ENCODE data around the gene CCDC33. TPM values are rescaled to one million over a fixed set of nuclear protein-coding genes. Genes with fewer than 3 reads are reported as not detected.

Gene CCDC33
- total and polyA plus RNA-seq, 10 donors = 0.08 TPM; not detected in 9

DNA sequence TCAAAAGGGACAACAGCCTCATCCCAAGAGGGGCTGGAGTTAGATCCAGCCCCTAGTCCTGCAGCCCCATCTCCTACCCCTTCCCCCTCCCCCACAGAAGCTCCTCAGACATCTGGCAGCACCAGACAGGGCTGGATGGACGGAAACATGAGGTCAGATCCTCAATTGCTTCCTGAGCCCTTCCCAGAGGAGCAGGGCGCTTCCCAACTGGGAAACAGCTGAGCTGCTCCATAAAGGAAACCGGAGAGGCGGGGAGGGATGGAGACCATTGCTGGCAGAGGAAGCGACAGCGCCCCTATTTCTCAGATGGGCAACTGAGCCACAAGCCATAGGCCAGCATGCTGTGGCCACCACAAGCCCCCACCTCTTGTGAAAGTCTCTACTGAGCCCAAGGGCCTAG is 149.6 kb downstream of the CCDC33 start:
- WGBS, 5 donors = 74 to 80% (median 77%) methylated on average over 6 of the region's 6 CpGs
- intact Hi-C loops (cut with DNase I; ENCODE audit: low total_unique reads) = no loop called here
- TF ChIP-seq, protein P1, sequence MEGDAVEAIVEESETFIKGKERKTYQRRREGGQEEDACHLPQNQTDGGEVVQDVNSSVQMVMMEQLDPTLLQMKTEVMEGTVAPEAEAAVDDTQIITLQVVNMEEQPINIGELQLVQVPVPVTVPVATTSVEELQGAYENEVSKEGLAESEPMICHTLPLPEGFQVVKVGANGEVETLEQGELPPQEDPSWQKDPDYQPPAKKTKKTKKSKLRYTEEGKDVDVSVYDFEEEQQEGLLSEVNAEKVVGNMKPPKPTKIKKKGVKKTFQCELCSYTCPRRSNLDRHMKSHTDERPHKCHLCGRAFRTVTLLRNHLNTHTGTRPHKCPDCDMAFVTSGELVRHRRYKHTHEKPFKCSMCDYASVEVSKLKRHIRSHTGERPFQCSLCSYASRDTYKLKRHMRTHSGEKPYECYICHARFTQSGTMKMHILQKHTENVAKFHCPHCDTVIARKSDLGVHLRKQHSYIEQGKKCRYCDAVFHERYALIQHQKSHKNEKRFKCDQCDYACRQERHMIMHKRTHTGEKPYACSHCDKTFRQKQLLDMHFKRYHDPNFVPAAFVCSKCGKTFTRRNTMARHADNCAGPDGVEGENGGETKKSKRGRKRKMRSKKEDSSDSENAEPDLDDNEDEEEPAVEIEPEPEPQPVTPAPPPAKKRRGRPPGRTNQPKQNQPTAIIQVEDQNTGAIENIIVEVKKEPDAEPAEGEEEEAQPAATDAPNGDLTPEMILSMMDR (IDR thresholded peaks at IDR 0.05 in 8 of 11, conservative IDR thresholded peaks at IDR 0.05 in 3 of 11) = no peak
- TF ChIP-seq POLR2AphosphoS5 (IDR thresholded peaks at IDR 0.05) (peak in 1 of 3 donors; percentile 71), POLR2A (IDR thresholded peaks at IDR 0.05) (no peak)
- no peaks in the 10 kb centered on the region for H3K9me3 ChIP-seq
- no peak overlapping the region for H3K4me3 ChIP-seq
- peak overlapping the region; percentile 77 to 92 (median 85) for H3K27ac ChIP-seq
- DNase-seq = peak; percentile 84
- no peaks in the 10 kb centered on the region for H3K27me3 ChIP-seq (replicated peaks in 1 of 7)
- H3K36me3 ChIP-seq = no peaks in the 10 kb centered on the region
- H3K4me1 ChIP-seq = peaks cover 50 to 92% (median 71%) of the 10 kb centered on the region in 6 donors

Other genes with a start within 250 kb of the CCDC33 start
- 10 to 100 TPM in 3 of 7 donors, 1 to 10 TPM in 4; 9.0 to 15.2 (median 9.6) TPM for gene STOML1, start 244.0 kb upstream of the CCDC33 start, total RNA-seq
- 10 to 100 TPM in 2 of 3 donors, 1 to 10 TPM in 1; 8.2 to 12.4 (median 10.4) TPM for gene STOML1, start 244.0 kb upstream of the CCDC33 start, polyA plus RNA-seq
- 100 to 1,000 TPM in 2 of 7 donors, 10 to 100 TPM in 5; 79.5 to 127 (median 88.4) TPM for gene PML, start 241.6 kb upstream of the CCDC33 start, total RNA-seq
- gene PML, start 241.6 kb upstream of the CCDC33 start, polyA plus RNA-seq = 10 to 100 TPM; 17.5 to 34.6 (median 26.1) TPM
- under 1 TPM in 2 of 7 donors, not detected in 5; 0.35 to 0.61 TPM for gene GOLGA6A, start 153.8 kb upstream of the CCDC33 start, total RNA-seq
- under 1 TPM in 1 of 3 donors, not detected in 2; 0.03 TPM for gene GOLGA6A, start 153.8 kb upstream of the CCDC33 start, polyA plus RNA-seq
- 1 to 10 TPM in 5 of 7 donors, under 1 TPM in 2; 0.51 to 3.0 (median 1.7) TPM for gene ISLR2, start 105.7 kb upstream of the CCDC33 start, total RNA-seq
- gene ISLR2, start 105.7 kb upstream of the CCDC33 start, polyA plus RNA-seq = 1 to 10 TPM in 1 of 3 donors, under 1 TPM in 2; 0.20 to 1.3 (median 0.27) TPM
- gene ISLR, start 62.6 kb upstream of the CCDC33 start, total RNA-seq = 10 to 100 TPM; 13.4 to 69.4 (median 34.2) TPM
- 10 to 100 TPM; 14.4 to 24.2 (median 21.4) TPM for gene ISLR, start 62.6 kb upstream of the CCDC33 start, polyA plus RNA-seq
- gene STRA6, start 33.5 kb upstream of the CCDC33 start, total RNA-seq = 1 to 10 TPM in 2 of 7 donors, under 1 TPM in 2, not detected in 3; 0.47 to 1.8 (median 0.94) TPM
- gene STRA6, start 33.5 kb upstream of the CCDC33 start, polyA plus RNA-seq = 1 to 10 TPM in 1 of 3 donors, under 1 TPM in 2; 0.68 to 1.2 (median 0.96) TPM
- gene CYP11A1, start 131.3 kb downstream of the CCDC33 start, total RNA-seq = 10 to 100 TPM in 1 of 7 donors, 1 to 10 TPM in 6; 3.2 to 14.3 (median 5.0) TPM
- 1 to 10 TPM; 1.6 to 3.6 (median 1.7) TPM for gene CYP11A1, start 131.3 kb downstream of the CCDC33 start, polyA plus RNA-seq
- 100 to 1,000 TPM in 5 of 7 donors, 10 to 100 TPM in 2; 74.9 to 150 (median 132) TPM for gene SEMA7A, start 197.6 kb downstream of the CCDC33 start, total RNA-seq
- 100 to 1,000 TPM in 1 of 3 donors, 10 to 100 TPM in 2; 41.6 to 154 (median 78.4) TPM for gene SEMA7A, start 197.6 kb downstream of the CCDC33 start, polyA plus RNA-seq
- gene UBL7, start 224.8 kb downstream of the CCDC33 start, total RNA-seq = 10 to 100 TPM; 37.4 to 83.9 (median 47.8) TPM
- 10 to 100 TPM; 36.9 to 58.2 (median 42.3) TPM for gene UBL7, start 224.8 kb downstream of the CCDC33 start, polyA plus RNA-seq

Data from spleen (tissue), 11 donors.